Pancreas (tissue), 10 donors: ENCODE data around the gene IER5L. TPM values are rescaled to one million over a fixed set of nuclear protein-coding genes. Genes with fewer than 3 reads are reported as not detected.
A peak's percentile ranks its signal among the peaks of the same experiment; 100 is the strongest.

ENCODE experiments used
- ATAC-seq, 4 donors: fragments of 200-7000 bp; cut with Tn5 transposase; one replicate each; pipeline versions ENCODE4 v1.8.0 to v1.9.1; 2020; ENCODE audit warnings: mild to moderate bottlenecking in 4 of 4, moderate library complexity in 4 of 4
- DNase-seq, 6 donors: peaks; one replicate each; pipeline ENCODE4 v3.0.0-alpha.2; 2020
- FAIRE-seq: peaks from 2 replicates; lab custom pipeline; 2012; peaks lifted over from hg19 to GRCh38; lab: Jason Lieb, UNC
- H3K27ac ChIP-seq, 4 donors: fragments of 200-600 bp; sonication (generic); 1 replicate in 3 of 4; 2 replicates in 1 of 4; pipeline versions ENCODE4 v1.5.0 to v1.8.0; 2020
- H3K27me3 ChIP-seq, 4 donors: fragments of 200-600 bp; one replicate each; pipeline ENCODE4 v1.8.0; 2021
- H3K36me3 ChIP-seq, 3 donors: fragments of 200-600 bp; sonication (generic) in 1 of 3; one replicate each; pipeline versions ENCODE4 v1.5.0 to v1.8.0; 2020 to 2021
- H3K4me1 ChIP-seq, 3 donors: fragments of 200-600 bp; one replicate each; pipeline ENCODE4 v1.8.0; 2021
- H3K4me3 ChIP-seq, 4 donors: fragments of 200-600 bp; sonication (generic) in 2 of 4; one replicate each; pipeline versions ENCODE4 v1.5.0 to v1.8.0; 2020 to 2021
- H3K9me3 ChIP-seq, 4 donors: fragments of 200-600 bp; one replicate each; pipeline ENCODE4 v1.8.0; 2021
- CTCF ChIP-seq, 4 donors: fragments of 200-600 bp; sonication (generic) in 3 of 4; IDR thresholded peaks; one replicate each; pipeline versions ENCODE4 v1.5.0 to v1.8.0; 2021; ENCODE audit warnings: antibody characterized with exemption in 4 of 4
- WGBS, 2 donors: extraction: QIAGEN DNeasy Blood & Tissue Kit; methylation state at CpG; one replicate each; pipeline ENCODE4 v1.1.7; 2013; 5-methylcytosine and 5-hydroxymethylcytosine counted together
- intact Hi-C, 3 donors: fragments of 100-400 bp; cut with DNase I; formaldehyde crosslinking; loops; one replicate each; pipeline versions ENCODE4 v1.11.1 to v1.14.2; 2022
- polyA plus RNA-seq, 2 donors: library from polyadenylated mRNA; stranded (reverse); fragments of 200-250 nt; gene quantifications; one replicate each; pipeline ENCODE4 v1.2.3, GENCODE V29; 2013
- total RNA-seq, 6 donors: library from RNA; stranded (reverse); fragmentation: NEBNext Ultra II Directional in 4 of 6; extraction: Animal tissue kit (Norgen Biotek cat#: 25700) in 4 of 6; gene quantifications; one replicate each; pipeline versions ENCODE4 v1.2.1 to v1.2.4, GENCODE V29; 2021 to 2023
- donor health status: healthy with polysubstance abuse.
- donor health status: DM: no; HTN: no; CAD: no; lungs with moderate emphysema.
- donor health status: DM: no; HTN: no; CAD: no.
- donor health status: control.
- donor health status: control.
- donor health status: Bipolar disorder and iron deficiency.
- donor health status: DM: yes; HTN: yes; CAD: no.
- donor health status: DM: no; HTN: no; CAD: no.
- donor health status: DM: no; HTN: no; CAD: no.
- donor health status: DM: yes; HTN: yes; CAD: no.

IER5L gene
- total and polyA plus RNA-seq, 8 donors, result 1.8 to 14.3 (median 6.4) TPM

- intact Hi-C loops, result no loop called here
- Histone ChIP-seq H3K27me3 (no peaks in the 10 kb centered on the region), H3K27ac (no peak overlapping the region), H3K4me1 (no peaks in the 10 kb centered on the region), H3K4me3 (no peak overlapping the region), H3K36me3 (no peaks in the 10 kb centered on the region), H3K9me3 (no peaks in the 10 kb centered on the region)
- ATAC-seq (no peak), FAIRE-seq (no peak), DNase-seq (no peak)
- TF ChIP-seq CTCF (IDR thresholded peaks at IDR 0.05), result no peak
- 80 to 81% methylated on average over 7 of the region's 7 CpGs for WGBS, 2 donors
Measured at GRCh38 chr9:129206905-129207304, 28.8 kb upstream of the IER5L start.

- no peak for TF ChIP-seq CTCF (IDR thresholded peaks at IDR 0.05)
- FAIRE-seq (no peak), DNase-seq (no peak), ATAC-seq (no peak)
- H3K9me3 ChIP-seq, result no peaks in the 10 kb centered on the region
- no peaks in the 10 kb centered on the region for H3K36me3 ChIP-seq
- intact Hi-C loops, result no loop called here
- WGBS, 2 donors, result 22 to 28% methylated on average over 2 of the region's 2 CpGs
- no peaks in the 10 kb centered on the region for H3K27me3 ChIP-seq
- H3K4me3 ChIP-seq, result no peak overlapping the region
- no peaks in the 10 kb centered on the region for H3K4me1 ChIP-seq
- no peak overlapping the region for H3K27ac ChIP-seq
Measured at GRCh38 chr9:129206401-129206800, 28.3 kb upstream of the IER5L start.

GRCh38 chr9:129204840-129205239, 26.8 kb upstream of the IER5L start:
- H3K27ac ChIP-seq, result no peak overlapping the region
- DNase-seq (no peak), ATAC-seq (no peak), FAIRE-seq (no peak)
- H3K27me3 ChIP-seq, result no peaks in the 10 kb centered on the region
- WGBS, 2 donors, result 88 to 92% methylated on average over 7 of the region's 7 CpGs
- H3K4me3 ChIP-seq, result no peak overlapping the region
- intact Hi-C loops, result no loop called here
- no peaks in the 10 kb centered on the region for H3K4me1 ChIP-seq
- H3K9me3 ChIP-seq, result no peaks in the 10 kb centered on the region
- TF ChIP-seq CTCF (IDR thresholded peaks at IDR 0.05), result no peak
- H3K36me3 ChIP-seq, result no peaks in the 10 kb centered on the region

- WGBS, 2 donors, result 71 to 73% methylated on average over 11 of the region's 11 CpGs
- peak in 1 of 6 donors; percentile 40 for DNase-seq
- Histone ChIP-seq H3K27me3 (no peaks in the 10 kb centered on the region), H3K4me1 (no peaks in the 10 kb centered on the region), H3K4me3 (peak overlapping the region in 3 of 4 donors; percentile 61 to 73 (median 71)), H3K9me3 (no peaks in the 10 kb centered on the region), H3K36me3 (no peaks in the 10 kb centered on the region), H3K27ac (no peak overlapping the region)
- intact Hi-C loops, result no loop called here
- no peak for ATAC-seq
- FAIRE-seq, result no peak
- TF ChIP-seq CTCF (IDR thresholded peaks at IDR 0.05), result no peak
Measured at GRCh38 chr9:129203556-129203909, 25.5 kb upstream of the IER5L start.

GRCh38 chr9:129202613-129203555, 24.8 kb upstream of the IER5L start:
- DNase-seq (peak; percentile 80 to 93 (median 88)), FAIRE-seq (no peak), ATAC-seq (peak; percentile 94 to 99 (median 97))
- no peaks in the 10 kb centered on the region for H3K36me3 ChIP-seq
- no peaks in the 10 kb centered on the region for H3K9me3 ChIP-seq
- no peaks in the 10 kb centered on the region for H3K4me1 ChIP-seq
- intact Hi-C loops, result no loop called here
- WGBS, 2 donors, result 8 to 10% methylated on average over 41 to 57 of the region's 57 CpGs
- peak overlapping the region; percentile 54 to 73 (median 66) for H3K4me3 ChIP-seq
- TF ChIP-seq CTCF (IDR thresholded peaks at IDR 0.05), result no peak
- no peaks in the 10 kb centered on the region for H3K27me3 ChIP-seq
- H3K27ac ChIP-seq, result peak overlapping the region; percentile 64 to 85 (median 81)
